ENCODE data around the gene SSBP4. TPM values are rescaled to one million over a fixed set of nuclear protein-coding genes. Genes with fewer than 3 reads are reported as not detected.
A peak's percentile ranks its signal among the peaks of the same experiment; 100 is the strongest.

Gene SSBP4
- total and polyA plus RNA-seq, 9 of the 15 experiments (the other 6 are each of a cell fraction or from before 2014, with no cell fraction given) = 1.1 to 189 (median 39.0) TPM

- no peak for TF ChIP-seq NR0B1 (IDR thresholded peaks at IDR 0.05; ENCODE audit: partially characterized antibody)
- TF ChIP-seq ZNF280A (IDR thresholded peaks at IDR 0.05; ENCODE audit: low read depth, partially characterized antibody) = no peak
- no peak for TF ChIP-seq ZBTB2 (IDR thresholded peaks at IDR 0.05)
- TF ChIP-seq ELF4 (CRISPR knock-in tag; IDR thresholded peaks at IDR 0.05) = 0 out of 2 replicates have a peak, but pooled peaks have one; percentile 22
- TF ChIP-seq MAZ (CRISPR knock-in tag; conservative IDR thresholded peaks at IDR 0.05 in 1 of 2, IDR thresholded peaks at IDR 0.05 in 1 of 2) = peak in 1 of 2 experiments; percentile 19; a peak in 2 of 4 replicates
- TF ChIP-seq GMEB1 (CRISPR knock-in tag; IDR thresholded peaks at IDR 0.05) = peak; percentile 54; the same call in 1 of the 2 replicates
- peak; percentile 93; the same call in 1 of the 2 replicates for TF ChIP-seq POLR2AphosphoS2 (IDR thresholded peaks at IDR 0.05; ENCODE audit: low read length)
- TF ChIP-seq HNRNPH1 (optimal IDR thresholded peaks at IDR 0.05; ENCODE audit: low read depth, low read length) = no peak
- TF ChIP-seq PHB (CRISPR knock-in tag; IDR thresholded peaks at IDR 0.05) = 0 out of 2 replicates have a peak, but pooled peaks have one; percentile 77
- TF ChIP-seq RBM17 (IDR thresholded peaks at IDR 0.05; ENCODE audit: borderline replicate concordance, low read depth, low read length) = no peak
- peak; percentile 69; the same call in 1 of the 2 replicates for TF ChIP-seq THRB (CRISPR knock-in tag; conservative IDR thresholded peaks at IDR 0.05)
- no peak for TF ChIP-seq BRCA1 (IDR thresholded peaks at IDR 0.05)
- TF ChIP-seq BRCA1 (CRISPR knock-in tag; IDR thresholded peaks at IDR 0.05) = no peak
- TF ChIP-seq MYNN (IDR thresholded peaks at IDR 0.05) = peak; percentile 16; the same call in 1 of the 2 replicates
- TF ChIP-seq MYNN (CRISPR knock-in tag; IDR thresholded peaks at IDR 0.05) = no peak
- TF ChIP-seq POLR2AphosphoS5 (IDR thresholded peaks at IDR 0.05; ENCODE audit: control insufficient read depth, insufficient read depth, low read depth, low read length) = peak; percentile 38; the same call in 1 of the 2 replicates
- TF ChIP-seq ZBTB7A (IDR thresholded peaks at IDR 0.05; ENCODE audit: borderline replicate concordance, control insufficient read depth, low read depth, low read length) = peak; percentile 68; the same call in 1 of the 2 replicates
- TF ChIP-seq ZNF740 (CRISPR knock-in tag; IDR thresholded peaks at IDR 0.05) = no peak
- TF ChIP-seq ZNF740 (tag; IDR thresholded peaks at IDR 0.05) = peak in 1 of 2 experiments; percentile 84; a peak in 2 of 4 replicates
Measured at GRCh38 chr19:18433735-18434398, 14.7 kb downstream of the SSBP4 start (continued).

All from K562 (cell line).